ENCODE data around the gene FYN. TPM values are rescaled to one million over a fixed set of nuclear protein-coding genes. Genes with fewer than 3 reads are reported as not detected.

FYN gene
- total and polyA plus RNA-seq, 9 of the 15 experiments (the other 6 are each of a cell fraction or from before 2014, with no cell fraction given), result 2.9 to 22.1 (median 11.4) TPM

DNA sequence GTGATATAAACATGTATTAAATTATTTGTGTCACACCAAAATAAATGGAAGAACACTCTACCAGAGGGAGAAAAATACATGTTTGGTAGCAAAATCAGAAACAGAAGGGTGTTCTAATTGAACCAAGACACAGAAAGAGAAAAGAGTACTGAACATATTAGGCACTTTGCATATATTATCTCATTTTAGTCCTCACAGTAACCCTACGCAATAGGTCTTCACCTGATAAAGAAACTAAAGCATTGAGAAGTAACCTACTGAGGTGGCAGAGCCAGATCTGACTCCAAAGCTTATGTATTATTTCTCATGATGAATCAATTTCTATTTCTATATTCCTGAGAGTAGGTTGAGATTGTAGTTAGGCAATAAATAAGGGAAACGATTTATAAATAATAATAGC lies 77.7 kb downstream of the FYN start:
- Histone ChIP-seq H3K27me3 (ENCODE audit: control insufficient read depth in 2 of 2, insufficient read depth in 2 of 2, low read length in 2 of 2) (no peaks in the 10 kb centered on the region; a peak in 3 of 5 replicates), H3K4me3 (no peak overlapping the region), H3K4me1 (replicated peaks in 1 of 2; ENCODE audit: control insufficient read depth in 2 of 2, insufficient read depth in 2 of 2, low read length in 2 of 2) (peaks cover 0 to 11% of the 10 kb centered on the region in 2 experiments; a peak in 3 of 5 replicates), H3K9me1 (ENCODE audit: control insufficient read depth, insufficient read depth, low read length) (no peaks in the 10 kb centered on the region), H3K27ac (ENCODE audit: extremely low read depth, low read depth, low read length) (no peak overlapping the region), H3K79me2 (ENCODE audit: control insufficient read depth, insufficient read depth, low read length) (no peaks in the 10 kb centered on the region; the same call in 2 of the 3 replicates), H3K9me3 (replicated peaks; ENCODE audit: control insufficient read depth, insufficient read depth, low read depth, low read length) (no peaks in the 10 kb centered on the region), H2AFZ (ENCODE audit: low read depth, low read length) (no peak overlapping the region), H3K4me2 (ENCODE audit: insufficient read depth, low read length) (no peak overlapping the region; the same call in 1 of the 2 replicates), H4K20me1 (replicated peaks; ENCODE audit: control insufficient read depth, insufficient read depth, low read length) (no peaks in the 10 kb centered on the region), H3K9ac (ENCODE audit: insufficient read depth in 1 of 2, low read depth in 2 of 2, low read length in 2 of 2) (no peak overlapping the region), H3K36me3 (ENCODE audit: control insufficient read depth, insufficient read depth, low read length) (no peaks in the 10 kb centered on the region)
- ChIA-PET POLR2A (interaction anchor here (0.8 to 1.2 kb wide), 2 partner anchors 11 kb away, joined by 3 read pairs; no protein-coding TSS in a partner anchor), CTCF (ENCODE audit: low intra/inter-chr PET ratio) (no interaction called here)
- 0 out of 2 replicates have a peak, but pooled peaks have one; percentile 40 for TF ChIP-seq ZNF23 (CRISPR knock-in tag; IDR thresholded peaks at IDR 0.05)
- TF ChIP-seq, protein P1, sequence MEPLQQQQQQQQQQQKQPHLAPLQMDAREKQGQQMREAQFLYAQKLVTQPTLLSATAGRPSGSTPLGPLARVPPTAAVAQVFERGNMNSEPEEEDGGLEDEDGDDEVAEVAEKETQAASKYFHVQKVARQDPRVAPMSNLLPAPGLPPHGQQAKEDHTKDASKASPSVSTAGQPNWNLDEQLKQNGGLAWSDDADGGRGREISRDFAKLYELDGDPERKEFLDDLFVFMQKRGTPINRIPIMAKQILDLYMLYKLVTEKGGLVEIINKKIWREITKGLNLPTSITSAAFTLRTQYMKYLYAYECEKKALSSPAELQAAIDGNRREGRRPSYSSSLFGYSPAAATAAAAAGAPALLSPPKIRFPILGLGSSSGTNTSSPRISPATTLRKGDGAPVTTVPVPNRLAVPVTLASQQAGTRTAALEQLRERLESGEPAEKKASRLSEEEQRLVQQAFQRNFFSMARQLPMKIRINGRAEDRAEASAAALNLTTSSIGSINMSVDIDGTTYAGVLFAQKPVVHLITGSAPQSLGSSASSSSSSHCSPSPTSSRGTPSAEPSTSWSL (CRISPR knock-in tag; IDR thresholded peaks at IDR 0.05; ENCODE audit: borderline replicate concordance), result no peak
- BruUV-seq (replicated peaks), result no TSS peak
- no peak for FAIRE-seq
- WGBS (ENCODE audit: insufficient coverage, low coverage, missing lambda C conversion rate), result 37% methylated on average over 2 of the region's 2 CpGs
- in situ Hi-C loops (cut with MboI), result no loop called here
- no peak for ATAC-seq
- DNase-seq (ENCODE audit: extremely low read depth in 1 of 4, low spot score in 3 of 4), result no peak
- intact Hi-C loops (cut with micrococcal nuclease), result no loop called here

Data from K562 (cell line).